Nephron (organoid): Measurements from ENCODE around the gene FGF3.

Experiments used
- H3K27ac Mint-ChIP-seq, 3 experiments: 2 replicates each; pipeline ENCODE4 v1.8.0; 2020; ENCODE audit warnings: mixed read lengths in 3 of 3, mild to moderate bottlenecking in 2 of 3, moderate library complexity in 1 of 3
- H3K27me3 Mint-ChIP-seq: 2 replicates; pipeline ENCODE4 v1.8.0; 2021; ENCODE audit warnings: low read depth, mild to moderate bottlenecking, moderate library complexity, mixed read lengths
- H3K36me3 Mint-ChIP-seq: 2 replicates; pipeline ENCODE4 v1.8.0; 2020; ENCODE audit warnings: low read depth, mixed read lengths
- H3K4me1 Mint-ChIP-seq: 2 replicates; pipeline ENCODE4 v1.8.0; 2020; ENCODE audit warnings: mixed read lengths
- H3K4me3 Mint-ChIP-seq, 3 experiments: 2 replicates each; pipeline ENCODE4 v1.8.0; 2020; ENCODE audit warnings: mild to moderate bottlenecking in 3 of 3, mixed read lengths in 3 of 3, moderate library complexity in 2 of 3
- H3K9me3 Mint-ChIP-seq: 2 replicates; pipeline ENCODE4 v1.8.0; 2020; ENCODE audit warnings: mixed read lengths
- CTCF ChIP-seq, 3 experiments: fragments of 200-600 bp; sonication (generic); IDR thresholded peaks; one replicate each; pipeline ENCODE4 v1.5.0; 2021; ENCODE audit warnings: antibody characterized with exemption in 3 of 3; ENCODE audit not compliant: unreplicated experiment in 3 of 3

Gene FGF3

GRCh38 chr11:69836401-69836800 is 17.2 kb upstream of the FGF3 start:
- Mint-ChIP-seq H3K27me3 (peaks cover 33% of the 10 kb centered on the region), H3K9me3 (no peaks in the 10 kb centered on the region), H3K4me3 (no peak overlapping the region), H3K36me3 (no peaks in the 10 kb centered on the region), H3K27ac (no peak overlapping the region), H3K4me1 (no peaks in the 10 kb centered on the region)
- no peak for TF ChIP-seq CTCF (IDR thresholded peaks at IDR 0.05; ENCODE audit: unreplicated experiment in 3 of 3)

GRCh38 chr11:69834811-69835800 is 15.9 kb upstream of the FGF3 start:
- H3K27me3 Mint-ChIP-seq, result peaks cover 35% of the 10 kb centered on the region
- H3K4me3 Mint-ChIP-seq, result no peak overlapping the region
- H3K27ac Mint-ChIP-seq, result no peak overlapping the region
- no peaks in the 10 kb centered on the region for H3K36me3 Mint-ChIP-seq
- H3K4me1 Mint-ChIP-seq, result no peaks in the 10 kb centered on the region
- H3K9me3 Mint-ChIP-seq, result no peaks in the 10 kb centered on the region
- no peak for TF ChIP-seq CTCF (IDR thresholded peaks at IDR 0.05; ENCODE audit: unreplicated experiment in 3 of 3)

- Mint-ChIP-seq H3K4me3 (no peak overlapping the region), H3K27me3 (peaks cover 38% of the 10 kb centered on the region), H3K9me3 (no peaks in the 10 kb centered on the region), H3K4me1 (no peaks in the 10 kb centered on the region), H3K27ac (no peak overlapping the region), H3K36me3 (no peaks in the 10 kb centered on the region)
- no peak for TF ChIP-seq CTCF (IDR thresholded peaks at IDR 0.05; ENCODE audit: unreplicated experiment in 3 of 3)
These were observed 15.0 kb upstream of the FGF3 start for GRCh38 chr11:69834251-69834650.

GRCh38 chr11:69832561-69833413 is 13.6 kb upstream of the FGF3 start:
- Mint-ChIP-seq H3K4me3 (no peak overlapping the region), H3K36me3 (no peaks in the 10 kb centered on the region), H3K4me1 (no peaks in the 10 kb centered on the region), H3K9me3 (no peaks in the 10 kb centered on the region), H3K27ac (no peak overlapping the region), H3K27me3 (peaks cover 44% of the 10 kb centered on the region)
- no peak for TF ChIP-seq CTCF (IDR thresholded peaks at IDR 0.05; ENCODE audit: unreplicated experiment in 3 of 3)

GRCh38 chr11:69831985-69832384 is 12.8 kb upstream of the FGF3 start:
- Mint-ChIP-seq H3K27ac (no peak overlapping the region), H3K4me1 (no peaks in the 10 kb centered on the region), H3K36me3 (no peaks in the 10 kb centered on the region), H3K27me3 (peaks cover 42% of the 10 kb centered on the region), H3K4me3 (no peak overlapping the region), H3K9me3 (no peaks in the 10 kb centered on the region)
- no peak for TF ChIP-seq CTCF (IDR thresholded peaks at IDR 0.05; ENCODE audit: unreplicated experiment in 3 of 3)
